Measurements from ENCODE around the gene CBX1. TPM values are rescaled to one million over a fixed set of nuclear protein-coding genes. Genes with fewer than 3 reads are reported as not detected.
A peak's percentile ranks its signal among the peaks of the same experiment; 100 is the strongest.

The CBX1 gene
- total and polyA plus RNA-seq, 2 of the 13 experiments (the other 11 are each of a cell fraction or from before 2014, with no cell fraction given) = 17.8 to 108 TPM

GRCh38 chr17:48047113-48047740, 54.1 kb downstream of the CBX1 start (continued):
- TF ChIP-seq KIAA2018 (CRISPR knock-in tag; IDR thresholded peaks at IDR 0.05; ENCODE audit: borderline replicate concordance) = 0 out of 2 replicates have a peak, but pooled peaks have one; percentile 39
- no peak for TF ChIP-seq ZC3H4 (CRISPR knock-in tag; IDR thresholded peaks at IDR 0.05; ENCODE audit: borderline replicate concordance)
- TF ChIP-seq ZNF605 (CRISPR knock-in tag; IDR thresholded peaks at IDR 0.05) = peak; percentile 21; the same call in 1 of the 2 replicates
- no peak for TF ChIP-seq ZNF567 (CRISPR knock-in tag; IDR thresholded peaks at IDR 0.05; ENCODE audit: borderline replicate concordance)
- 0 out of 2 replicates have a peak, but pooled peaks have one; percentile 29 for TF ChIP-seq MTF2 (CRISPR knock-in tag; IDR thresholded peaks at IDR 0.05; ENCODE audit: borderline replicate concordance)
- TF ChIP-seq GTF2F1 (IDR thresholded peaks at IDR 0.05; ENCODE audit: low read length) = no peak
- TF ChIP-seq HNRNPH1 (optimal IDR thresholded peaks at IDR 0.05; ENCODE audit: low read depth, low read length) = no peak
- 0 out of 2 replicates have a peak, but pooled peaks have one; percentile 39 for TF ChIP-seq ZNF788 (CRISPR knock-in tag; IDR thresholded peaks at IDR 0.05; ENCODE audit: borderline replicate concordance)
- 0 out of 2 replicates have a peak, but pooled peaks have one; percentile 13 for TF ChIP-seq ZNF546 (CRISPR knock-in tag; conservative IDR thresholded peaks at IDR 0.05)
- TF ChIP-seq GRHL1 (CRISPR knock-in tag; conservative IDR thresholded peaks at IDR 0.05) = no peak
- no peak for TF ChIP-seq ZNF160 (CRISPR knock-in tag; IDR thresholded peaks at IDR 0.05)
- TF ChIP-seq SIX1 (CRISPR knock-in tag; IDR thresholded peaks at IDR 0.05; ENCODE audit: borderline replicate concordance) = no peak
- no peak for TF ChIP-seq ZNF224 (CRISPR knock-in tag; IDR thresholded peaks at IDR 0.05)
- TF ChIP-seq, protein P1, sequence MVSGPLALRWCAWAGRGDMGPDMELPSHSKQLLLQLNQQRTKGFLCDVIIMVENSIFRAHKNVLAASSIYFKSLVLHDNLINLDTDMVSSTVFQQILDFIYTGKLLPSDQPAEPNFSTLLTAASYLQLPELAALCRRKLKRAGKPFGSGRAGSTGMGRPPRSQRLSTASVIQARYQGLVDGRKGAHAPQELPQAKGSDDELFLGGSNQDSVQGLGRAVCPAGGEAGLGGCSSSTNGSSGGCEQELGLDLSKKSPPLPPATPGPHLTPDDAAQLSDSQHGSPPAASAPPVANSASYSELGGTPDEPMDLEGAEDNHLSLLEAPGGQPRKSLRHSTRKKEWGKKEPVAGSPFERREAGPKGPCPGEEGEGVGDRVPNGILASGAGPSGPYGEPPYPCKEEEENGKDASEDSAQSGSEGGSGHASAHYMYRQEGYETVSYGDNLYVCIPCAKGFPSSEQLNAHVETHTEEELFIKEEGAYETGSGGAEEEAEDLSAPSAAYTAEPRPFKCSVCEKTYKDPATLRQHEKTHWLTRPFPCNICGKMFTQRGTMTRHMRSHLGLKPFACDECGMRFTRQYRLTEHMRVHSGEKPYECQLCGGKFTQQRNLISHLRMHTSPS (CRISPR knock-in tag; IDR thresholded peaks at IDR 0.05; ENCODE audit: low read depth) = peak; percentile 45
- no peak for TF ChIP-seq ZNF556 (CRISPR knock-in tag; IDR thresholded peaks at IDR 0.05; ENCODE audit: borderline replicate concordance)
- 0 out of 2 replicates have a peak, but pooled peaks have one; percentile 61 for TF ChIP-seq SAFB2 (CRISPR knock-in tag; IDR thresholded peaks at IDR 0.05; ENCODE audit: borderline replicate concordance, low read depth)
- no peak for TF ChIP-seq RNF2 (conservative IDR thresholded peaks at IDR 0.05; ENCODE audit: low read depth)
- TF ChIP-seq ZNF33A (CRISPR knock-in tag; IDR thresholded peaks at IDR 0.05; ENCODE audit: borderline replicate concordance) = no peak
